GM19455 (cell line): ENCODE results near the gene ACSS3.

Source experiments
- ATAC-seq: cut with Tn5 transposase; IDR thresholded peaks from one replicate; pipeline ENCODE4 v1.9.1; 2021; ENCODE audit not compliant: unreplicated experiment

ACSS3 gene

DNA sequence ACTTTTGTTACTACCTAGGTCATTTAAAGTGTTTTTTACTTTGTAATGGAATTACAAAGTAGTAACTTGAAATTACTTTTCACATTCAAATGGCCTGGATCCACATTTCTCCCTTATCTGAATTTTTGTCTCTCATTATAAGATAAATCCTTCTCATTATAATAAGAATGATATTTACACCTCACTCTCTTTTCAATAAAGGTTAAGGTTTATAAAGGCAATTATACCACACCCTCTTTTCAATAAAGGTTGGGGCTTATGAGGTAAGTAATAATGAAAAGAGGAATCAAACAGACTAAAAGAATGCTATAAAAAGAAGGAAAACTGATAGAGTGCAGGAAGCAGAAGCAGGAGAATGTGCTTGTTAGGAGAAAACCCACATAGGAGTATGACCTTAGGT, 210.8 kb downstream of the ACSS3 start:
- ATAC-seq: no peak

DNA sequence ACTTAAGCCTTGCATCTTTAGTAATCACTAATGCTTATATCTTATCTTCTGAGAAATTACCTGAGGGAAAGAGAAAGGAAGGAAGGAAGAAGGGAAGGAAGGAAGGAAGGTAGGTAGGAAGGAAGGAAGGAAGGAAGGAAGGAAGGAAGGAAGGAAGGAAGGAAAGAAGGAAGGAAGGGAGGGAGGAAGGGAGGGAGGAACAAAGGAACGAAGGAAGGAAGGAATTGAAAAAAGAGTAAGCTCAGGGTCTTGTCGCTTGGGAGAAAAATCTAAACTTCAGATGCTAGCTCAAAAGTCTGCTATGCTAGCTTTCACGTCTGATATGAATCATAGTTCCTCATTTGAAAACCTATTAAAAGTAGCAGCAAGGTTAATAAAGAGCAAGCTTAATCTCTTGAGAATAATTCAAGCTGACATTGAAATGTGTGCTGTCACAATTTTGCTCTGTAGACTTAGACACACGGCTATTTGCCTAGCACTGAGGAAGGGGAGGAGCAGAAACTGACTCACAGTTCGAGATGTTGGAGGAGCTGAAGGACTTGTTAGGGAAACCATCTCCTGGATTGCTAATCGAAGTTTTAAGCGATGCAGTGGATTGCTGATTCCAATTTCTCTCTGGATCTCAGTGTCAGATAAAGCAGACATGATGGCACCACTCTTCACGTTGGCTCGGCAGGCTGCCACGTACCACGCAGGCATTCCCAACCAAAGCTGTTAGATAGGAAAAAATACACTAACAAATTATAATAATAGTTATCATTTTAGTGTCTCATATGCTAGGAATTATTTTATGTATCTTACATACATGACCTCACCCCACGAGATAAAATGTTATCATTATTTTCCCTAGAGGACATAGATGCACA, 216.7 kb downstream of the ACSS3 start:
- ATAC-seq: no peak

DNA sequence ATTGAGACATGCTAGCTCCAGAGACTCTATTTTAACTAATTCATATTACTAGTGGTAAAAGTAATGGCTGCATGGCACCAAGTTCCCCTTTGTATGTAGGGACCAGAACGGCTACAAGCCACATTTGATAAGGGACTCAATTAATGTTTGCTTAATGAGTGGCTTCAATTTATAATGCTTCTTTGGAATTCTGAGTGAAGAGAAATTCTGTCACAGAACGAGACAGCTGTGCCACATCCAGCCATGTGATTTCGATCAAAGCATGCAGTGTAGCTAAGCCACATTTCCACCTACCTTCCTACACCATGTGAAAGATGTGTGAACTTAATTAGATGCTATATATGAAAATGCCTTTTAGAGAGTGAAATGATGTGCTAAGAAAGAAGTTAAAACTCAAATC, 217.4 kb downstream of the ACSS3 start:
- ATAC-seq: no peak

DNA sequence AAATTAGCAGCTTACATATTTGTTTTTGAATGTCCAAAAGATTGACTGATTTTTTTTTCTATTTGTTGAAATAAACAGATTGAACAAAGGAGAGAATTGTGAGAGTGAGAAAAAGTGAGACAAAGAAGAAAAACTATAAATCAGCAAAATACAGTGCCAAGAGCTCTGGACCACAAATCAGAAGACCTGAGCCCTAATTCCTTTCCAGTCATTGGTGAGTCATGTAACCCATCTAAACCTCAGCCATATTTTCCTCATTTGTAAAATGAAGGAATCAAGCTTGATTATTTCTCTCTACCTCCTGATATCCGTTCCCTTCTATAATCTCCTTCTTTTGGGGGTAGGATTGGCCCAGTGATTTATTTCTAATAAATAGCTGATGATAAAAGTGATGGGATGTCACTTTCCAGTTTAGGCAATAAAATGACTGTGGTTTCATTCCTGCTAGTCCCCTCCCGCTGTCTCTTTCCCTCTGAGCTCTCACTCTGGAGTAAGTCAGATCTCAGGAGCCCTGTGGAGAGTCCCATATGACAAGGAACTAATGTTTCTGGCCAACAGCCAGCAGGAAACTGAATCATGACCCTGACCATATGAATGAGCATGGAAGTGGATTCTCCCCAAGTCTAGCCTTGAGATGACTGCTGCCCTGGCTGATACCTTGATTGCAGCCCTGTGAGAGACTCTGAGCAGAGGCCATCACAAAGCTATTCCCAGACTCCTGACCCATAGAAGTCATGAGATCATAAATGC, 218.9 kb downstream of the ACSS3 start:
- no peak for ATAC-seq

DNA sequence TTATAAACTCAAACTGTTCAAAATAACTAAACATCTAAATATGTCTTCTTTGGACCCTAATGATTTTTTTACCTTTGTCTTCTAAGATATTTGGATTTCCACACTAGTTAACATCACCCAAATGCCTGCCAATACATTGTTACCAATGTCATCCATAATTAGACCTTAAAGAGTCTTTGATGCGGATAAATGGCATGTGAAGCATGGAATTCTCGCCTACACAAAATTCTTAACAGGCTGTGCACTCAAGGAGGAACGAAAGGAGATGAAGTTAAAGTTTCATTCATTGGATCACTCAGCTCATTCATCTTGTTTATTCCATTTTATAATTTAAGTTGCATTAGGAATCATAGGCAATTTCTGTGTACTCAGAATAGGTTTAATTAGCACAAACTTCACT, 219.7 kb downstream of the ACSS3 start:
- ATAC-seq: no peak

DNA sequence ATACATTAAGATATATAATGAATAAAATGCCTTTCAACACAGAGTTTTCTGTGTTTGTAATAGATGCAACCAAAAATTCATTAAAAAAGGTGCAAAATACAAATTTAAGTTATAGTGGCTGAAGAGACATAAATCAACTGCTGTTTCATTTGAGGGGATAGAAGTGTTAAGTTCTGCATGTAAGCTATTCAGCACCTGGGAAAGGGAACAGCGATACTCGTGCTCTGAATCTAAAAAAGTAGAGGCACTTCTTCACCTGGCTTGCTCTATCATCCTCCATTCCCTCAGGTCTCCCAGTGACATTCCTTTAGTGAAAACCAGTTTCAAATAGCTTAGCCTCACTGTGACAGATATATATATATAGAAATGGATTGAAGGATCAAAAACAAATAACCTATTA, 222.6 kb downstream of the ACSS3 start:
- no peak for ATAC-seq

DNA sequence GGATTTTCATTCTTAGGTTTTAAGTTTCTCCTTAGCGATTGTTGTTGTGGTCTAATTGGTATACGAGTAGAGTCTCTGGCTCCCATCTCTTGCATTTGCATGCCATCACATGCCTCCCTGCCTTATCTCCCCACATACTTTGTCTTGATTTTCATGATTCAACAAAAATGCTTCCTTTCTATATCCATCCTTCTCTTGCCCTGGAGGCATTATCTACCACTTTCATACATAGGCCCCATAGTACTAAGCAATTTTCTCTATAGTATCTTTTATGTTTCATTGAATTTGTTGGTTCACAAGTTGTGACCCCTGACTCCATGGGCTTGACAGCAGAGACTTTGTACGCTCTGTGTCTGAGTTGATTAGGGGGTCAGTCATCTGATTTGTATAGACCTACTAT, 226.1 kb downstream of the ACSS3 start:
- ATAC-seq: no peak
